Karpas-422 (cell line): Measurements from ENCODE around the gene KIFBP. TPM values are rescaled to one million over a fixed set of nuclear protein-coding genes. Genes with fewer than 3 reads are reported as not detected.

ENCODE experiments used
- DNase-seq: peaks from one replicate; pipeline ENCODE4 v3.0.0-alpha.2; 2015
- H2AFZ ChIP-seq: fragments of 200-600 bp; sonication (generic); 2 replicates; pipeline ENCODE4 v1.6.1; 2014; ENCODE audit warnings: antibody characterized with exemption, low read length, mixed read lengths
- H3K27ac ChIP-seq: fragments of 200-600 bp; sonication (generic); 2 replicates; pipeline ENCODE4 v1.5.1; 2014; ENCODE audit warnings: mild to moderate bottlenecking, low read length, moderate library complexity
- H3K27me3 ChIP-seq: fragments of 200-600 bp; sonication (generic); 2 replicates; pipeline ENCODE4 v1.6.1; 2014; ENCODE audit warnings: low read length, mixed read lengths
- H3K36me3 ChIP-seq: fragments of 200-600 bp; sonication (generic); 2 replicates; pipeline ENCODE4 v1.6.1; 2014; ENCODE audit warnings: low read length, mixed read lengths; ENCODE audit not compliant: insufficient read depth
- H3K4me1 ChIP-seq: fragments of 200-600 bp; sonication (generic); 2 replicates; pipeline ENCODE4 v1.6.1; 2014; ENCODE audit warnings: mild to moderate bottlenecking, low read length, mixed read lengths
- H3K4me2 ChIP-seq: fragments of 200-600 bp; sonication (generic); 2 replicates; pipeline ENCODE4 v1.6.1; 2014; ENCODE audit warnings: low read length, low read depth, mild to moderate bottlenecking; ENCODE audit not compliant: poor library complexity, severe bottlenecking
- H3K4me3 ChIP-seq: fragments of 200-600 bp; sonication (generic); 2 replicates; pipeline ENCODE4 v1.5.1; 2014; ENCODE audit warnings: mild to moderate bottlenecking, antibody characterized with exemption, low read length, mixed read lengths
- H3K79me2 ChIP-seq: fragments of 200-600 bp; sonication (generic); 2 replicates; pipeline ENCODE4 v1.6.1; 2014; ENCODE audit warnings: mild to moderate bottlenecking, low read length, mixed read lengths
- H3K9ac ChIP-seq: fragments of 200-600 bp; sonication (generic); 2 replicates; pipeline ENCODE4 v1.6.0; 2014; ENCODE audit warnings: low read length
- H3K9me2 ChIP-seq: fragments of 200-600 bp; sonication (generic), shearing (Covaris generic); replicated peaks from 2 replicates; pipeline ENCODE4 v1.6.0; 2014; ENCODE audit warnings: mild to moderate bottlenecking, low read length, moderate library complexity; ENCODE audit not compliant: insufficient read depth
- H3K9me3 ChIP-seq: fragments of 300-700, 200-600 bp; sonication (generic); 2 replicates; pipeline ENCODE4 v1.6.1; 2014; ENCODE audit warnings: low read length, mixed read lengths
- H4K20me1 ChIP-seq: fragments of 200-600 bp; sonication (generic); 2 replicates; pipeline ENCODE4 v1.6.1; 2014; ENCODE audit warnings: mild to moderate bottlenecking, antibody characterized with exemption, low read length, low read depth; ENCODE audit not compliant: insufficient read depth
- total RNA-seq: library from RNA; depleted of rRNA; stranded (reverse); fragments of >200 nt; shearing (Covaris generic); gene quantifications from 2 replicates; pipeline ENCODE4 v1.2.3, GENCODE V29; 2014; ENCODE audit warnings: low replicate concordance

Gene KIFBP
- total RNA-seq, 1 experiment from 2014 or later = 17.5 TPM

DNA sequence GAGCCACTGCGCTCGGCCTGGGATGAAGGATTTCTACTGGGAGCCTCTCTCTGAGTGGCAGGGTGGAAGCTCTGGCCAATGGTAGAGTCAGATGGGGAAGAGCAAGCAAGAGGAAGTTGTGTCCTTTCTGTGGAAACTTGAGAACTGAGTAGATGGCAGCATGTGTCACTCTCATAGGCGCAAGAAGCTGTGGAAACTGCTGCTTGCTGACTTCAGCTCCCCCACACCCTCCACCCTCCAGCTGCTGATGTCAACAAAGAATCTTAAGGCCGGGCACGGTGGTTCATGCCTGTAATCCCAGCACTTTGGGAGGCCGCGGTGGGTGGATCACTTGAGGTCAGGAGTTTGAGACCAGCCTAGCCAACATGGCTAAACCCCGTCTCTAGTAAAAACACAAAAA is 59.5 kb downstream of the KIFBP start:
- Histone ChIP-seq H4K20me1 (no peaks in the 10 kb centered on the region), H3K79me2 (no peaks in the 10 kb centered on the region), H3K9me2 (no peaks in the 10 kb centered on the region), H3K4me2 (no peak overlapping the region), H3K36me3 (no peaks in the 10 kb centered on the region), H3K9me3 (no peaks in the 10 kb centered on the region), H3K4me1 (peaks cover 8% of the 10 kb centered on the region), H3K9ac (no peak overlapping the region), H3K27ac (no peak overlapping the region), H3K27me3 (no peaks in the 10 kb centered on the region), H3K4me3 (no peak overlapping the region), H2AFZ (no peak overlapping the region)
- DNase-seq = no peak

DNA sequence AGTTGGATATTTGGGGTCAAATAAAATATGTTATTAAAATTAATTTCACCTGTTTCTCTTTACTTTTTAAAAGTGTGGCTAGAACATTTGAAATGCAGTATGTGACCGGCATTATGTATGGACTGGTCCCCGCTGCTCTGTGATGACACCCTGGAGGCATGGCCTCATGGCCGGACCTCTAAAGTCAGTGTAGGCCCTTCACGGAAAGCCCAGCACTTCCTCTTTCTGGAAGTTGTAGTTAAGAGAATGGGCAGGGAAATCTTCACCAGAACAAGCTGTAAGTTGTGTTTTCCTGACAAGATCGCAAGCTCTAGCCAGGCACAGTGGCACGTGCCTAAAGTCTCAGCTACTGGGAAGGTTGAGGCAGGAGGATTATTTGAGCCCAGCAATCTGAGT is 61.0 kb downstream of the KIFBP start:
- H3K4me1 ChIP-seq = no peaks in the 10 kb centered on the region; the same call in 1 of the 2 replicates

DNA sequence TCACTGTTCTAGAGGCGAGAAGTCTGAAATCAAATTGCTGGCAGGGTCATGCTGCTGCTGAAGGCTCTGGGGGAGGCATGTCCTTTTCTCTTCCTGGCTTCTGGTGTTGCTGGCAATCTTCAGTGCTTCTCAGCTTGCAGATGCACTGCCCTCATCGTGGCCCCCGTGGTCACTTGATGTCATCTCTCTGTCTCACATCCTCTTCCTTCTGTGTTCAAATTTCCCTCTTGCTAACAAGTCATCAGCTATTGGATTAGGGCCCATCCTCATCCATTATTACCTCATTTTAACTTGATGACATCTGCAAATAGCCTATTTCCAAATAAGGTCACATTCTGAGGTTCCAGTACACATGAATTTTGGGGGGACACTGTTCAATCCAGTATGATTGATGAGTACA is 62.7 kb downstream of the KIFBP start:
- Histone ChIP-seq H2AFZ (no peak overlapping the region), H3K9ac (no peak overlapping the region), H3K4me1 (no peaks in the 10 kb centered on the region), H3K36me3 (no peaks in the 10 kb centered on the region), H3K9me2 (no peaks in the 10 kb centered on the region), H3K9me3 (no peaks in the 10 kb centered on the region), H3K79me2 (no peaks in the 10 kb centered on the region), H4K20me1 (no peaks in the 10 kb centered on the region), H3K27me3 (no peaks in the 10 kb centered on the region), H3K4me2 (no peak overlapping the region), H3K4me3 (no peak overlapping the region), H3K27ac (no peak overlapping the region)
- no peak for DNase-seq

More for the DNA sequence above, 61.0 kb downstream of the KIFBP start:
- Histone ChIP-seq H3K9me3 (no peaks in the 10 kb centered on the region), H3K36me3 (no peaks in the 10 kb centered on the region), H4K20me1 (no peaks in the 10 kb centered on the region), H3K4me3 (no peak overlapping the region), H3K27me3 (no peaks in the 10 kb centered on the region), H3K9me2 (no peaks in the 10 kb centered on the region), H2AFZ (no peak overlapping the region), H3K9ac (no peak overlapping the region), H3K27ac (no peak overlapping the region), H3K4me2 (no peak overlapping the region), H3K79me2 (no peaks in the 10 kb centered on the region)
- no peak for DNase-seq

DNA sequence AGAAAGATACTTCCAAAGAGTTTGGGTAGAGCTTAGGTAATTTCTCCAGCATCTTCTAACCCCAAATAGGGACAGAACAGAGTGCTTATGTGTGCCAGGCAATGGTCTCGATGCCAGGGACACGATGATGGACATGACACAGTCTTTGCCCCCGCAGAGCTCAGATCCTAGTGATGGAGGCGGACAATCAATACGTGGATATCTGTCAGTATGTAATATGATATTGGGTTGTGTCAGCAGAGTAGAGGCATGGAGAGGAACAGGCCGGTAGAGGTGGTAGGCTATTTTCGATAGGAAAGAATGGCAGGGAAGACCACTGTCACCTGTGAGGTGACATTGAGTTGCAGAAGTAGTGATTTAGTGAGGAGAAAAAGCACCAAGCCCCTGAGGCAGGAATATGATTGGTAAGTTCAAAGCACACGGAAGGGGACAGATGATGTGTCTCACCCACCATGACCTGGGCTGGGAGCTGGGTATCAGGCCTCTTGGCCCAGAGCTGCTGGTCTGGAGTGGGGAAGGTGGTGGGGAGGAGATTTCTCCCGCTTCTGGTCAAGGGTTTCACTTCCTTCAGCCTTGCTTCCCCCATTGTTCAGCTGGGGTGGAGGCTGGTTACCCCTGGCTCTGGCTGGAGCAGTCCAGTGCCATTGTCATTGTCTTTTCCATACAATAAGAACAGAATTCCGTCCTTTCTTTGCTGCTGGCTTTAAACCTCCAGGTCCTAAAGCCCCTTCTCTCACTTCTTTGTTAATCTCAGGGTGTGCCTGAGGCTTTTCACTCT is 63.3 kb downstream of the KIFBP start:
- DNase-seq = no peak
- Histone ChIP-seq H3K79me2 (no peaks in the 10 kb centered on the region), H4K20me1 (no peaks in the 10 kb centered on the region), H2AFZ (no peak overlapping the region), H3K36me3 (no peaks in the 10 kb centered on the region), H3K27ac (no peak overlapping the region), H3K9me3 (no peaks in the 10 kb centered on the region), H3K27me3 (no peaks in the 10 kb centered on the region), H3K4me3 (no peak overlapping the region), H3K4me2 (no peak overlapping the region), H3K9me2 (no peaks in the 10 kb centered on the region), H3K9ac (no peak overlapping the region), H3K4me1 (no peaks in the 10 kb centered on the region)

DNA sequence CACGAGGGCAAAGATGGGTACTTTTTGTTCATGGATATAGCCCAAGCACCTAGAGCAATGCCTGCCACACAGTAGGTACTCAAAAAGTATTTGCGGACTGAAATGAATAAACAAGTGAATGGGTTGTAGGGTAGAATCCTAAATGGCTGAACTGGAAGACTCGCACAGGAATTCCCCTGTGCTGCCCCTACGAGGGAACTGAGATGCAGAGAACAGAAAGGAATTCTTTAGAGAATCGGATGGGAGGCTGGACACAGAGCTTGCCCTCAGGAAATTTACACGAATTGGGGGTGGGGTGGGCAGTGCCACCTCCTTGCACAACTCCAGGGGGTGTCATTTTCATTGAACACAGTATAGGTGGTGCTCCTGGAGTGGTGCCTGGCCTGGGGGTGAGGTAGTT is 64.1 kb downstream of the KIFBP start:
- no peaks in the 10 kb centered on the region for H4K20me1 ChIP-seq
- no peaks in the 10 kb centered on the region for H3K9me2 ChIP-seq
- no peak for DNase-seq
- H2AFZ ChIP-seq = no peak overlapping the region
- no peak overlapping the region for H3K4me3 ChIP-seq
- H3K4me2 ChIP-seq = no peak overlapping the region
- H3K4me1 ChIP-seq = no peaks in the 10 kb centered on the region
- H3K27ac ChIP-seq = no peak overlapping the region
- H3K9ac ChIP-seq = no peak overlapping the region
- H3K36me3 ChIP-seq = no peaks in the 10 kb centered on the region
- H3K27me3 ChIP-seq = no peaks in the 10 kb centered on the region
- no peaks in the 10 kb centered on the region for H3K9me3 ChIP-seq
- no peaks in the 10 kb centered on the region for H3K79me2 ChIP-seq

DNA sequence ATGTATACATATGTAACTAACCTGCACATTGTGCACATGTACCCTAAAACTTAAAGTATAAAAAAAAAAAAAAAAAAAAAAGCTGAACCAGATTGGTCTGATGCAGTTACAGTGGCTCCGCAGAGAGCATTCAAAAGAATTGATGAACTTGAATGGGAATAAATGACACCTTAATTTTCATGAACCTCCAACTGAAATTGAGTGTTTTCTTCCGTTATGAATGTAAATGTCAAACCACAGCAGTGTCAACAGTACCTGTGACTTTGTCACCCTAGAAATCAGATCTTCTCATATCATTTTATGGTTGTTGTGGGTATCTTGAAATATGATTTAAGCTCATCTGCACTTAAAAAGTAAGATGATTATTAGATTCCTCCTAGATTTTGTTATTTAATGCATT is 66.6 kb downstream of the KIFBP start:
- Histone ChIP-seq H3K4me2 (no peak overlapping the region), H4K20me1 (no peaks in the 10 kb centered on the region), H3K27me3 (no peaks in the 10 kb centered on the region), H3K9ac (no peak overlapping the region), H3K4me1 (no peaks in the 10 kb centered on the region), H3K4me3 (no peak overlapping the region), H3K79me2 (no peaks in the 10 kb centered on the region), H3K27ac (no peak overlapping the region), H3K9me2 (no peaks in the 10 kb centered on the region), H3K9me3 (no peaks in the 10 kb centered on the region), H2AFZ (no peak overlapping the region), H3K36me3 (no peaks in the 10 kb centered on the region)
- no peak for DNase-seq

DNA sequence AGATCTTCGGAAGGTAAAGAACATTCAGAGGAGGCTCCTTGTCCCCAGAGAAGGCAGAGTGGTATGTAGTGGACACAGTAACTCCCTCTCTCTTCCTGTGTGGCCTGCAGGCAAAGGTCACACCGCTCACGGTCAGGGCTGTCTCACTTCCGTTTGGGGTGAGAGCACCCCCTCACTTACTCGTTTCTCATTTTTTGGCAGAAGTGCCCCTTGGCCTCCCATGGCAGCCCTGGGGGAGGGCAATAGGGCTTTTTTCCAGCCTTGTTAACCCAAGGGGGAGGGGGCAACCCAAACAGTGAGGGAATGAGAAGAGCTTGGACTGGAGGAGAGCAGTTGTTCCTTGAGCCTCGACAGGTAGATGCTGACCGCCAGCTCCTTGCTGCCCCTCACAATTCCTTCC is 67.5 kb downstream of the KIFBP start:
- DNase-seq = no peak
- H2AFZ ChIP-seq = no peak overlapping the region
- H3K9ac ChIP-seq = no peak overlapping the region
- no peak overlapping the region for H3K4me2 ChIP-seq
- H3K9me2 ChIP-seq = no peaks in the 10 kb centered on the region
- H4K20me1 ChIP-seq = no peaks in the 10 kb centered on the region
- H3K9me3 ChIP-seq = no peaks in the 10 kb centered on the region
- H3K27me3 ChIP-seq = no peaks in the 10 kb centered on the region
- no peak overlapping the region for H3K27ac ChIP-seq
- no peaks in the 10 kb centered on the region for H3K36me3 ChIP-seq
- H3K4me3 ChIP-seq = no peak overlapping the region
- no peaks in the 10 kb centered on the region; the same call in 1 of the 2 replicates for H3K4me1 ChIP-seq
- no peaks in the 10 kb centered on the region for H3K79me2 ChIP-seq

DNA sequence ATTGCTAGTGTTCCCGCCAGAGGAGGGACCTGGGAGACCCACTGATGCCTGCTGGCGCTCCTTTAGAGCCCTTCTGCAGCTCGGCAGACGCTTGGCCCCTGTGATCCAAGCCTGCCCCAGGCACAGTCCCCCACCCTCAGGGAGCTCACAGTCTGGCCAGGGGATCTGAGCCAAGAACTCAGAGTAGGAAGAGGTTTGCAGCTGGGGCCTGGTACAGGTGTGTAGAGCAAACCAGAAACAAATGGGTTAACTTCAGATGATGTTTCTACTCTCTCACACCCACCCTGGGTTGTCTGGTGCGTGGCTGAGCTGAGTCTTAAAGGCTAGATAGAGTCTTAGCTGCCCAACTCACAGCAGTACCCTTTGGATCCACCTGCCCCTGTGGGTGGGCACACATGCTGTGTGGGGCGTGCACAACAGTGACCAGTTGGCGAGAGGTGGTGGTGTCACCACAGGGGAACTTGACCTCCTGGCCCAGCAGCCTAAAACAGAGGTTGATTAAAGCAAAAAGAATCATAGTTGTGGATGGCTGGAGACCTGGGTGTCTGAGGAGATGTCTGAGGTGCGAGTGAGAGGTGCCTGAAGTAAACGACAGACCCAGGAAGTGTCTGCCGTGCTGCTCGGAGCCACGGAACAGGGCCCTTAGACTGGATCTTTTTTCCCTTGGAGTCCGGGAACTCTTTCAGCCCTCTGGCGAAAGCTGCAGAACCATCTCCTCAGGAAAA is 68.1 kb downstream of the KIFBP start:
- Histone ChIP-seq H2AFZ (no peak overlapping the region), H3K4me2 (no peak overlapping the region), H3K27ac (no peak overlapping the region), H3K79me2 (no peaks in the 10 kb centered on the region), H4K20me1 (no peaks in the 10 kb centered on the region), H3K27me3 (no peaks in the 10 kb centered on the region), H3K9me2 (no peaks in the 10 kb centered on the region), H3K4me1 (peaks cover 6% of the 10 kb centered on the region), H3K36me3 (no peaks in the 10 kb centered on the region), H3K9ac (no peak overlapping the region), H3K4me3 (no peak overlapping the region), H3K9me3 (no peaks in the 10 kb centered on the region)
- no peak for DNase-seq
